Posterior cingulate gyrus (tissue), 11 donors: Measurements from ENCODE around the gene ITPR2.
"Not testable (repeated sequence)": the region's sequence is repeated elsewhere in the genome, so short reads cannot be mapped to it uniquely, and the experiment has no call there.

Experiments
- DNase-seq, 10 donors: peaks; one replicate each; pipeline versions ENCODE4 v3.0.0 to v3.0.0-alpha.2; 2020 to 2021; ENCODE audit warnings: mixed read lengths in 3 of 10
- intact Hi-C: fragments of 100-400 bp; cut with DNase I; formaldehyde crosslinking; loops from one replicate; pipeline ENCODE4 v1.15.1; 2023

Gene ITPR2

GRCh38 chr12:26441434-26441833 lies 391.6 kb downstream of the ITPR2 start:
- intact Hi-C loops, result no loop called here
- no peak for DNase-seq

GRCh38 chr12:26435069-26435404 lies 398.0 kb downstream of the ITPR2 start:
- no peak for DNase-seq
- intact Hi-C loops, result loop anchor here (2.0 kb wide), 1 partner anchor 216 kb away; no protein-coding TSS in a partner anchor

- DNase-seq, result peak in 1 of 10 donors; percentile 19
- intact Hi-C loops, result loop anchor here (2.0 kb wide), 1 partner anchor 216 kb away; no protein-coding TSS in a partner anchor
Measured at GRCh38 chr12:26434299-26435068, 398.5 kb downstream of the ITPR2 start.

- intact Hi-C loops, result loop anchor here (2.0 kb wide), 1 partner anchor 217 kb away; no protein-coding TSS in a partner anchor
- not testable (repeated sequence) for DNase-seq
Measured at GRCh38 chr12:26433701-26434100, 399.3 kb downstream of the ITPR2 start.

GRCh38 chr12:26431211-26431610 lies 401.8 kb downstream of the ITPR2 start:
- DNase-seq, result no peak
- intact Hi-C loops, result no loop called here

- intact Hi-C loops, DNase-seq: not testable (repeated sequence)
Measured at GRCh38 chr12:26430596-26430995, 402.4 kb downstream of the ITPR2 start.

GRCh38 chr12:26429070-26429691 lies 403.8 kb downstream of the ITPR2 start:
- DNase-seq, result no peak
- intact Hi-C loops, result no loop called here

GRCh38 chr12:26428420-26428819 lies 404.6 kb downstream of the ITPR2 start:
- intact Hi-C loops, result no loop called here
- no peak for DNase-seq

GRCh38 chr12:26426652-26427051 lies 406.3 kb downstream of the ITPR2 start:
- DNase-seq, result no peak
- intact Hi-C loops, result no loop called here

- DNase-seq, result no peak
- intact Hi-C loops, result no loop called here
Measured at GRCh38 chr12:26425587-26426260, 407.3 kb downstream of the ITPR2 start.

GRCh38 chr12:26422839-26423398 lies 410.1 kb downstream of the ITPR2 start:
- DNase-seq, result no peak
- intact Hi-C loops, result no loop called here

- intact Hi-C loops, result no loop called here
- no peak for DNase-seq
Measured at GRCh38 chr12:26416550-26416949, 416.4 kb downstream of the ITPR2 start.

- no peak for DNase-seq
- intact Hi-C loops, result no loop called here
Measured at GRCh38 chr12:26410689-26411088, 422.3 kb downstream of the ITPR2 start.

- DNase-seq, result no peak
- intact Hi-C loops, result no loop called here
Measured at GRCh38 chr12:26406813-26407212, 426.2 kb downstream of the ITPR2 start.

GRCh38 chr12:26406391-26406790 lies 426.6 kb downstream of the ITPR2 start:
- peak in 1 of 10 donors; percentile 76 for DNase-seq
- intact Hi-C loops, result no loop called here

- DNase-seq, result no peak
- intact Hi-C loops, result no loop called here
Measured at GRCh38 chr12:26403601-26404000, 429.4 kb downstream of the ITPR2 start.

GRCh38 chr12:26402648-26403047 lies 430.3 kb downstream of the ITPR2 start:
- peak in 1 of 10 donors; percentile 61 for DNase-seq
- intact Hi-C loops, result no loop called here

GRCh38 chr12:26401874-26402273 lies 431.1 kb downstream of the ITPR2 start:
- DNase-seq, result no peak
- intact Hi-C loops, result no loop called here

- peak in 1 of 10 donors; percentile 52 for DNase-seq
- intact Hi-C loops, result no loop called here
Measured at GRCh38 chr12:26400627-26401026, 432.4 kb downstream of the ITPR2 start.

GRCh38 chr12:26399381-26399780 lies 433.6 kb downstream of the ITPR2 start:
- intact Hi-C loops, result no loop called here
- DNase-seq, result no peak

- intact Hi-C loops, result no loop called here
- no peak for DNase-seq
Measured at GRCh38 chr12:26396402-26396801, 436.6 kb downstream of the ITPR2 start.
